GM23338 (cell line): ENCODE measurements around the gene HIGD1B.

Experiments used
- CREB1 ChIP-seq: fragments of 250-450 bp; sonication (Bioruptor Pico); IDR thresholded peaks from 2 replicates; pipeline ENCODE4 v1.5.0; 2020; ENCODE audit warnings: low read depth, mild to moderate bottlenecking, moderate library complexity
- CTCF ChIP-seq, 2 experiments: fragments of 200-600 bp in 1 of 2; sonication (generic) in 1 of 2; conservative IDR thresholded peaks; 2 replicates each; pipeline versions ENCODE4 v1.5.1 to v1.6.1; 2016 to 2017; ENCODE audit warnings: antibody characterized with exemption in 2 of 2, low read depth in 2 of 2, mild to moderate bottlenecking in 2 of 2, moderate library complexity in 1 of 2
- REST ChIP-seq: IDR thresholded peaks from one replicate; pipeline ENCODE4 v1.6.1; 2018; ENCODE audit warnings: antibody characterized with exemption; ENCODE audit not compliant: unreplicated experiment
- ZNF114 ChIP-seq: fragments of 250-450 bp; sonication (Bioruptor Pico); IDR thresholded peaks from 2 replicates; pipeline ENCODE4 v1.5.0; 2020; ENCODE audit warnings: mild to moderate bottlenecking, moderate library complexity

- TF ChIP-seq CTCF (conservative IDR thresholded peaks at IDR 0.05; ENCODE audit: low read depth in 2 of 2) = no peak
- no peak for TF ChIP-seq ZNF114 (CRISPR knock-in tag)
- TF ChIP-seq REST = no peak
- TF ChIP-seq CREB1 (CRISPR knock-in tag) = no peak
Observed at GRCh38 chr17:44848257-44848795, 643 bp downstream of the HIGD1B start.
